Neuronal stem cell (in vitro differentiated cells): ENCODE results near the gene VPS35L.

Experiments used
- DNase-seq: peaks from one replicate; pipeline ENCODE4 v3.0.0-alpha.2; 2013; ENCODE audit warnings: low spot score
- H2AFZ ChIP-seq: one replicate; pipeline ENCODE4 v1.6.1; 2013; ENCODE audit warnings: mild to moderate bottlenecking, low read length, inconsistent platforms
- H2AK5ac ChIP-seq: 2 replicates; pipeline ENCODE4 v1.6.1; 2013; ENCODE audit warnings: low read depth, mild to moderate bottlenecking, inconsistent platforms, low read length, moderate library complexity, mixed read lengths
- H2BK120ac ChIP-seq: 2 replicates; pipeline ENCODE4 v1.6.1; 2013; ENCODE audit warnings: low read depth, mild to moderate bottlenecking, inconsistent platforms, low read length, moderate library complexity, mixed read lengths
- H2BK12ac ChIP-seq: one replicate; pipeline ENCODE4 v1.6.1; 2013; ENCODE audit warnings: low read length, inconsistent platforms
- H2BK15ac ChIP-seq: 2 replicates; pipeline ENCODE4 v1.6.1; 2013; ENCODE audit warnings: mild to moderate bottlenecking, low read length, inconsistent platforms, mixed read lengths
- H2BK5ac ChIP-seq: one replicate; pipeline ENCODE4 v1.6.1; 2013; ENCODE audit warnings: inconsistent platforms, mild to moderate bottlenecking, low read length, moderate library complexity
- H3K14ac ChIP-seq: one replicate; pipeline ENCODE4 v1.6.1; 2013; ENCODE audit warnings: low read length, inconsistent platforms
- H3K18ac ChIP-seq: 2 replicates; pipeline ENCODE4 v1.6.1; 2013; ENCODE audit warnings: low read length, inconsistent platforms
- H3K23ac ChIP-seq: 2 replicates; pipeline ENCODE4 v1.6.1; 2013; ENCODE audit warnings: low read depth, mild to moderate bottlenecking, mixed read lengths, low read length, inconsistent platforms; ENCODE audit not compliant: poor library complexity
- H3K27ac ChIP-seq: replicated peaks from 3 replicates; pipeline ENCODE4 v1.5.1; 2013; ENCODE audit warnings: low read length, inconsistent platforms
- H3K27me3 ChIP-seq, 3 experiments: 2 replicates each; pipeline ENCODE4 v1.6.1; 2013; ENCODE audit warnings: low read length in 3 of 3, mild to moderate bottlenecking in 2 of 3, inconsistent platforms in 1 of 3, low read depth in 1 of 3, mixed read lengths in 1 of 3, moderate library complexity in 1 of 3; ENCODE audit not compliant: control insufficient read depth in 3 of 3, insufficient read depth in 3 of 3
- H3K36me3 ChIP-seq, 2 donors: replicated peaks in 1 of 2; 2 replicates each; pipeline ENCODE4 v1.6.1; 2013; ENCODE audit warnings: low read length in 2 of 2; ENCODE audit not compliant: control insufficient read depth in 2 of 2, insufficient read depth in 2 of 2
- H3K4ac ChIP-seq: 2 replicates; pipeline ENCODE4 v1.6.1; 2013; ENCODE audit warnings: inconsistent platforms, mild to moderate bottlenecking, low read length, moderate library complexity
- H3K4me1 ChIP-seq, 2 donors: 1 replicate in 1 of 2; 2 replicates in 1 of 2; pipeline ENCODE4 v1.6.1; 2013; ENCODE audit warnings: low read length in 2 of 2, low read depth in 1 of 2; ENCODE audit not compliant: control insufficient read depth in 2 of 2, insufficient read depth in 1 of 2
- H3K4me2 ChIP-seq: one replicate; pipeline ENCODE4 v1.6.1; 2013; ENCODE audit warnings: mild to moderate bottlenecking, low read length, inconsistent platforms; ENCODE audit not compliant: insufficient read depth, poor library complexity, severe bottlenecking
- H3K4me3 ChIP-seq, 2 donors: 2 replicates each; pipeline ENCODE4 v1.5.1; 2013; ENCODE audit warnings: low read length in 2 of 2, mild to moderate bottlenecking in 2 of 2, inconsistent platforms in 1 of 2, moderate library complexity in 1 of 2
- H3K79me1 ChIP-seq: one replicate; pipeline ENCODE4 v1.6.1; 2013; ENCODE audit warnings: low read depth, mild to moderate bottlenecking, inconsistent platforms, low read length, moderate library complexity
- H3K9ac ChIP-seq: one replicate; pipeline ENCODE4 v1.6.1; 2013; ENCODE audit warnings: mild to moderate bottlenecking, low read depth, low read length, inconsistent platforms; ENCODE audit not compliant: poor library complexity
- H3K9me3 ChIP-seq, 2 donors: replicated peaks in 1 of 2; 2 replicates each; pipeline versions ENCODE3 to v1.6.1; 2013; ENCODE audit warnings: low read length in 2 of 2, mild to moderate bottlenecking in 2 of 2, inconsistent platforms in 1 of 2, low read depth in 1 of 2, mixed read lengths in 1 of 2, moderate library complexity in 1 of 2; ENCODE audit not compliant: control insufficient read depth in 2 of 2, insufficient read depth in 1 of 2
- H4K8ac ChIP-seq: one replicate; pipeline ENCODE4 v1.6.1; 2013; ENCODE audit warnings: low read depth, mild to moderate bottlenecking, inconsistent platforms, low read length, moderate library complexity
- H4K91ac ChIP-seq: one replicate; pipeline ENCODE4 v1.6.1; 2013; ENCODE audit warnings: low read length, low read depth, mild to moderate bottlenecking, inconsistent platforms; ENCODE audit not compliant: poor library complexity
- WGBS, 2 donors: extraction: QIAGEN DNeasy Blood & Tissue Kit; methylation state at CpG; one replicate each; pipeline ENCODE4 v1.1.7; 2013; ENCODE audit warnings: missing lambda C conversion rate in 2 of 2, mixed read lengths in 1 of 2; ENCODE audit not compliant: insufficient read length in 2 of 2, insufficient replicate concordance in 1 of 2; ENCODE audit errors: extremely low coverage in 2 of 2; 5-methylcytosine and 5-hydroxymethylcytosine counted together

Gene VPS35L

GRCh38 chr16:19707569-19708295 lies 152.2 kb downstream of the VPS35L start:
- Histone ChIP-seq H3K4me2 (no peak overlapping the region), H2BK12ac (no peak overlapping the region), H3K9ac (peak overlapping the region; percentile 87), H3K23ac (no peak overlapping the region), H3K36me3 (peaks cover 63 to 100% of the 10 kb centered on the region in 2 donors), H3K14ac (peak overlapping the region; percentile 78), H2AK5ac (no peak overlapping the region), H3K9me3 (peaks cover 0 to 2% of the 10 kb centered on the region in 2 donors), H2BK5ac (no peak overlapping the region), H3K27me3 (no peaks in the 10 kb centered on the region), H2AFZ (no peak overlapping the region), H2BK15ac (no peak overlapping the region), H3K18ac (peak overlapping the region; percentile 48), H2BK120ac (no peak overlapping the region), H3K27ac (no peak overlapping the region), H3K4me3 (peak overlapping the region in 1 of 2 donors; percentile 24), H3K4me1 (peaks cover 0 to 28% of the 10 kb centered on the region in 2 donors), H3K79me1 (peaks cover 32% of the 10 kb centered on the region), H4K8ac (no peak overlapping the region), H4K91ac (no peak overlapping the region), H3K4ac (no peak overlapping the region)
- no peak for DNase-seq
- WGBS, 2 donors = 100% methylated on average over 1 of the region's 22 CpGs; no CpG with 5 or more reads in 1 of the 2 donors

GRCh38 chr16:19708296-19709205 lies 153.0 kb downstream of the VPS35L start:
- Histone ChIP-seq H3K9ac (peak overlapping the region; percentile 22), H3K14ac (no peak overlapping the region)

GRCh38 chr16:19709381-19710136 lies 154.1 kb downstream of the VPS35L start:
- peak overlapping the region; percentile 36 for H3K27ac ChIP-seq
- peaks cover 0 to 2% of the 10 kb centered on the region in 2 donors for H3K9me3 ChIP-seq
- H3K14ac ChIP-seq = peak overlapping the region; percentile 28
- H2BK12ac ChIP-seq = no peak overlapping the region
- no peak overlapping the region for H2AFZ ChIP-seq
- no peak overlapping the region for H4K8ac ChIP-seq
- no peak overlapping the region for H3K4ac ChIP-seq
- H2BK15ac ChIP-seq = no peak overlapping the region
- H3K9ac ChIP-seq = peak overlapping the region; percentile 50
- H3K23ac ChIP-seq = peak overlapping the region; percentile 52
- H4K91ac ChIP-seq = no peak overlapping the region
- H3K4me1 ChIP-seq = peaks cover 0 to 28% of the 10 kb centered on the region in 2 donors
- peak overlapping the region; percentile 41 for H3K18ac ChIP-seq
- DNase-seq = no peak
- no peak overlapping the region for H3K4me3 ChIP-seq
- WGBS, 2 donors = no CpG with 5 or more reads among the region's 22 CpGs
- peak overlapping the region; percentile 11 for H2BK5ac ChIP-seq
- peaks cover 67 to 100% of the 10 kb centered on the region in 2 donors for H3K36me3 ChIP-seq
- no peak overlapping the region for H2BK120ac ChIP-seq
- H2AK5ac ChIP-seq = no peak overlapping the region
- H3K4me2 ChIP-seq = no peak overlapping the region
- peaks cover 33% of the 10 kb centered on the region for H3K79me1 ChIP-seq
- H3K27me3 ChIP-seq = no peaks in the 10 kb centered on the region

More at GRCh38 chr16:19708296-19709205, 153.0 kb downstream of the VPS35L start:
- Histone ChIP-seq H2BK120ac (no peak overlapping the region), H4K91ac (no peak overlapping the region), H2BK12ac (no peak overlapping the region), H3K4me3 (no peak overlapping the region), H3K4ac (no peak overlapping the region), H3K36me3 (peaks cover 63 to 100% of the 10 kb centered on the region in 2 donors), H2AFZ (no peak overlapping the region), H3K4me2 (no peak overlapping the region), H3K27ac (no peak overlapping the region), H3K9me3 (peaks cover 0 to 2% of the 10 kb centered on the region in 2 donors), H3K4me1 (peaks cover 0 to 28% of the 10 kb centered on the region in 2 donors), H3K18ac (no peak overlapping the region), H4K8ac (no peak overlapping the region), H3K27me3 (no peaks in the 10 kb centered on the region), H2BK5ac (no peak overlapping the region), H2AK5ac (no peak overlapping the region), H3K79me1 (peaks cover 32% of the 10 kb centered on the region), H3K23ac (no peak overlapping the region), H2BK15ac (no peak overlapping the region)
- WGBS, 2 donors = no CpG with 5 or more reads among the region's 18 CpGs
- DNase-seq = no peak
